IPS-18c (cell line): ENCODE data around the gene SMIM14.

Experiments used
- H3K4me3 ChIP-seq: 2 replicates; pipeline ENCODE4 v1.7.0; 2013; ENCODE audit warnings: low read depth, mild to moderate bottlenecking, low read length, moderate library complexity; ENCODE audit not compliant: insufficient read depth
- H3K9me3 ChIP-seq: one replicate; pipeline ENCODE4 v1.6.1; 2013; ENCODE audit warnings: mild to moderate bottlenecking, low read length, moderate library complexity; ENCODE audit not compliant: control insufficient read depth, insufficient read depth

The SMIM14 gene

DNA sequence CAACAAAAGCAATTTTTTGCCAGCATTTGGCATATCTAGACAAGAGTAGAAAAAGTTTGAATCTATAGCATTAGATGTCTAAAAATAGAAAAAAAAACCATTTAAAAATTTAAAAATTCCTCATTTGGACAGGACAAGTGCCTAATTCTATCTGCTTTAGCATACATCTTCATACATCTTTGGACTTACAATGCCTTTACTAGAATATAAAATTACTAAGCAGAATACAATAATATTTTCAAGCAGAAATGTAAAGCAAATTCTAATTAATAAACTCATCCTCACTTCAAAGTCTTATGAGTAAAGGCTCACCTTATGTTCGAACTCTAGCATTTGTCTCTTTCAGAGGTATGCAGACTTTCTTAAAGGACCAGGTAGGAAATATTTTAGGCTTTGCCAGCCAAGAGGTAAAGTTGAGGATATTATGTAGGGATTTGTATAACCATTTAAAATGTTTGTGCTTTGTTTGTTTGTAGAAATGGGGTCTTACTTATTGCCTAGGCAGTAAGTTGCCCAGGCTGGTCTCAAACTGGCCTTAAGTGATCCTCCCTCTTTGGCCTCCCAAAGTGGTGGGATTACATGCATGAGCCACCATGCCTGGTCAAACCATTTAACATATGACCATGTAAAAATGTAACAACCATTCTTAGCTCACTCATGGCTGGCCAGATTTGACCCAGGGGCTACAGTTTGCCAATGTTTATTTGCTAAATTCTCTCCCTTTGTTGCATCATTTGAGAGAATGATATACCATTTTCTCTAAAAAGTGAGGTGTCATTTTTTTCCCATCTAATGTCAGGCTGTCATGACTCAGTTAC, 140.5 kb downstream of the SMIM14 start:
- no peaks in the 10 kb centered on the region for H3K9me3 ChIP-seq
- no peak overlapping the region for H3K4me3 ChIP-seq
